ENCODE measurements around the gene PLEKHH2. TPM values are rescaled to one million over a fixed set of nuclear protein-coding genes. Genes with fewer than 3 reads are reported as not detected.

Gene PLEKHH2
- total and polyA plus RNA-seq, 2 experiments from 2014 or later = 5.4 to 6.7 TPM

GRCh38 chr2:43616967-43617680 is 19.9 kb upstream of the PLEKHH2 start:
- no peaks in the 10 kb centered on the region for H3K36me3 Mint-ChIP-seq (ENCODE audit: low read depth)
- Histone ChIP-seq H3K4me1 (ENCODE audit: insufficient read depth) (peaks cover 6% of the 10 kb centered on the region), H3K4me2 (no peak overlapping the region), H3K4me3 (no peak overlapping the region), H3K79me2 (replicated peaks; ENCODE audit: insufficient read depth) (no peaks in the 10 kb centered on the region), H3F3A (replicated peaks; ENCODE audit: low read depth) (no peaks in the 10 kb centered on the region), H3K27ac (ENCODE audit: low read depth) (no peak overlapping the region), H3K9me2 (ENCODE audit: insufficient read depth) (no peaks in the 10 kb centered on the region), H3K36me3 (ENCODE audit: insufficient read depth) (no peaks in the 10 kb centered on the region), H4K20me1 (replicated peaks; ENCODE audit: insufficient read depth) (no peaks in the 10 kb centered on the region), H2AFZ (no peak overlapping the region), H3K27me3 (ENCODE audit: insufficient read depth) (no peaks in the 10 kb centered on the region)
- ATAC-seq (no peak), DNase-seq (ENCODE audit: low spot score) (no peak)
- H3K27ac Mint-ChIP-seq = no peak overlapping the region
- TF ChIP-seq CTCF (conservative IDR thresholded peaks at IDR 0.05; ENCODE audit: low read depth in 2 of 2) (no peak), ZNF114 (CRISPR knock-in tag; IDR thresholded peaks at IDR 0.05) (no peak), CREB1 (CRISPR knock-in tag; IDR thresholded peaks at IDR 0.05; ENCODE audit: low read depth) (no peak), ZNF331 (CRISPR knock-in tag; IDR thresholded peaks at IDR 0.05; ENCODE audit: low read depth) (no peak), EZH2phosphoT487 (IDR thresholded peaks at IDR 0.05; ENCODE audit: unreplicated experiment) (no peak), REST (IDR thresholded peaks at IDR 0.05; ENCODE audit: unreplicated experiment) (no peak), ETS1 (IDR thresholded peaks at IDR 0.05) (no peak), ZNF462 (CRISPR knock-in tag; IDR thresholded peaks at IDR 0.05) (no peak), NANOG (IDR thresholded peaks at IDR 0.05; ENCODE audit: borderline replicate concordance) (no peak), POLR2AphosphoS5 (IDR thresholded peaks at IDR 0.05; ENCODE audit: low read depth) (no peak), JUNB (IDR thresholded peaks at IDR 0.05; ENCODE audit: unreplicated experiment) (no peak), STAT1 (IDR thresholded peaks at IDR 0.05; ENCODE audit: unreplicated experiment) (no peak), EZH2 (IDR thresholded peaks at IDR 0.05; ENCODE audit: low read depth, unreplicated experiment) (no peak)
- no peaks in the 10 kb centered on the region for H3K9me3 Mint-ChIP-seq
- peaks cover 2% of the 10 kb centered on the region; the same call in 2 of the 3 replicates for H3K4me1 Mint-ChIP-seq
- peaks cover 2% of the 10 kb centered on the region for H3K27me3 Mint-ChIP-seq (ENCODE audit: insufficient read depth, low read depth, poor library complexity)
- H3K4me3 Mint-ChIP-seq = no peak overlapping the region
